GM15510 (cell line): Measurements from ENCODE around the gene THAP11.
A peak's percentile ranks its signal among the peaks of the same experiment; 100 is the strongest.

Source experiments
- POLR2A ChIP-seq: IDR thresholded peaks from 3 replicates; pipeline ENCODE4 v1.6.1; 2011; ENCODE audit warnings: borderline replicate concordance; ENCODE audit not compliant: insufficient read length; ENCODE audit errors: extremely low read depth

The THAP11 gene

GRCh38 chr16:67841816-67842508 lies at the start of gene THAP11:
TSS of gene THAP11 (plus strand) at chr16:67842320. CDS start at chr16:67842555, 235 bp downstream.
- TF ChIP-seq POLR2A, result peak; percentile 70

GRCh38 chr16:67796099-67796718 lies 45.9 kb upstream of the THAP11 start:
- TF ChIP-seq POLR2A, result no peak

- no peak for TF ChIP-seq POLR2A
Measured at GRCh38 chr16:67800338-67800926, 41.7 kb upstream of the THAP11 start.

- TF ChIP-seq POLR2A, result no peak
Measured at GRCh38 chr16:67801241-67801640, 40.9 kb upstream of the THAP11 start.

- no peak for TF ChIP-seq POLR2A
Measured at GRCh38 chr16:67801883-67802282, 40.2 kb upstream of the THAP11 start.

GRCh38 chr16:67803894-67804293 lies 38.2 kb upstream of the THAP11 start:
- TF ChIP-seq POLR2A, result no peak

GRCh38 chr16:67804853-67805542 lies 37.1 kb upstream of the THAP11 start:
- TF ChIP-seq POLR2A, result no peak

GRCh38 chr16:67805718-67806427 lies 36.2 kb upstream of the THAP11 start:
- TF ChIP-seq POLR2A, result no peak

GRCh38 chr16:67806428-67807147 lies 35.5 kb upstream of the THAP11 start, which contains the start of the genes RANBP10 and TSNAXIP1:
TSS of gene RANBP10 (minus strand) at chr16:67806560. CDS start at chr16:67806536, 24 bp downstream.
TSS of gene TSNAXIP1 (plus strand) at chr16:67806889. CDS start at chr16:67807150, 261 bp downstream.
- TF ChIP-seq POLR2A, result peak; percentile 91

- TF ChIP-seq POLR2A, result no peak
Measured at GRCh38 chr16:67807148-67807682, 34.9 kb upstream of the THAP11 start.

GRCh38 chr16:67811899-67812298 lies 30.2 kb upstream of the THAP11 start:
- no peak for TF ChIP-seq POLR2A

GRCh38 chr16:67814567-67814966 lies 27.6 kb upstream of the THAP11 start:
- no peak for TF ChIP-seq POLR2A

- TF ChIP-seq POLR2A, result no peak
Measured at GRCh38 chr16:67820608-67821259, 21.4 kb upstream of the THAP11 start.

GRCh38 chr16:67822511-67822910 lies 19.6 kb upstream of the THAP11 start:
- no peak for TF ChIP-seq POLR2A

GRCh38 chr16:67825119-67825518 lies 17.0 kb upstream of the THAP11 start:
- no peak for TF ChIP-seq POLR2A
